ENCODE data around the gene NCCRP1.

GRCh38 chr19:39212375-39212742, 15.6 kb downstream of the NCCRP1 start:
- TF ChIP-seq ISL1 (CRISPR knock-in tag; IDR thresholded peaks at IDR 0.05): no peak
- TF ChIP-seq ZNF70 (CRISPR knock-in tag; IDR thresholded peaks at IDR 0.05): no peak
- TF ChIP-seq, protein P1, sequence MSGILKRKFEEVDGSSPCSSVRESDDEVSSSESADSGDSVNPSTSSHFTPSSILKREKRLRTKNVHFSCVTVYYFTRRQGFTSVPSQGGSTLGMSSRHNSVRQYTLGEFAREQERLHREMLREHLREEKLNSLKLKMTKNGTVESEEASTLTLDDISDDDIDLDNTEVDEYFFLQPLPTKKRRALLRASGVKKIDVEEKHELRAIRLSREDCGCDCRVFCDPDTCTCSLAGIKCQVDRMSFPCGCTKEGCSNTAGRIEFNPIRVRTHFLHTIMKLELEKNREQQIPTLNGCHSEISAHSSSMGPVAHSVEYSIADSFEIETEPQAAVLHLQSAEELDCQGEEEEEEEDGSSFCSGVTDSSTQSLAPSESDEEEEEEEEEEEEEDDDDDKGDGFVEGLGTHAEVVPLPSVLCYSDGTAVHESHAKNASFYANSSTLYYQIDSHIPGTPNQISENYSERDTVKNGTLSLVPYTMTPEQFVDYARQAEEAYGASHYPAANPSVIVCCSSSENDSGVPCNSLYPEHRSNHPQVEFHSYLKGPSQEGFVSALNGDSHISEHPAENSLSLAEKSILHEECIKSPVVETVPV (CRISPR knock-in tag; IDR thresholded peaks at IDR 0.05): no peak
- TF ChIP-seq ZNF8 (CRISPR knock-in tag; IDR thresholded peaks at IDR 0.05): no peak

Measured in SK-N-SH treated with all-trans-retinoic acid at 6 μM for 48 hours (cell line).